ENCODE results near the gene CHST3.

DNA sequence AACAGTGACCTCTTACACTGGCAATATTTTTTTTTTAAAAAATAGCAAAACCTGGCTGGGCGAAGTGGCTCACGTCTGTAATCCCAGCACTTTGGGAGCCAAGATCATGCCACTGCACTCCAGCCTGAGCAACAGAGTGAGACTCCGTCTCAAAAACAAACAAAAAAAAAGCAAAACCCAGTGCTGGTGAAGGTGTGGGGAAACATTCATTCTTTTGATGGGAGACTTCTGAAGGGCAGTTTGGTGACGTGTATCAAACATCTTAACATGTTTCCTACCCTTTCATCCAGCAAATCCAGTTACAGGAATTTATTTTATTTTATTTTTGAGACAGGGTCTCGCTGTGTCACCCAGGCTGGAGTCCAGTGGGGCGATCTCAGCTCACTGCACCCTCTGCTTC lies 58.0 kb downstream of the CHST3 start:
- TF ChIP-seq, protein P1, sequence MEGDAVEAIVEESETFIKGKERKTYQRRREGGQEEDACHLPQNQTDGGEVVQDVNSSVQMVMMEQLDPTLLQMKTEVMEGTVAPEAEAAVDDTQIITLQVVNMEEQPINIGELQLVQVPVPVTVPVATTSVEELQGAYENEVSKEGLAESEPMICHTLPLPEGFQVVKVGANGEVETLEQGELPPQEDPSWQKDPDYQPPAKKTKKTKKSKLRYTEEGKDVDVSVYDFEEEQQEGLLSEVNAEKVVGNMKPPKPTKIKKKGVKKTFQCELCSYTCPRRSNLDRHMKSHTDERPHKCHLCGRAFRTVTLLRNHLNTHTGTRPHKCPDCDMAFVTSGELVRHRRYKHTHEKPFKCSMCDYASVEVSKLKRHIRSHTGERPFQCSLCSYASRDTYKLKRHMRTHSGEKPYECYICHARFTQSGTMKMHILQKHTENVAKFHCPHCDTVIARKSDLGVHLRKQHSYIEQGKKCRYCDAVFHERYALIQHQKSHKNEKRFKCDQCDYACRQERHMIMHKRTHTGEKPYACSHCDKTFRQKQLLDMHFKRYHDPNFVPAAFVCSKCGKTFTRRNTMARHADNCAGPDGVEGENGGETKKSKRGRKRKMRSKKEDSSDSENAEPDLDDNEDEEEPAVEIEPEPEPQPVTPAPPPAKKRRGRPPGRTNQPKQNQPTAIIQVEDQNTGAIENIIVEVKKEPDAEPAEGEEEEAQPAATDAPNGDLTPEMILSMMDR (IDR thresholded peaks at IDR 0.05 in 8 of 11, conservative IDR thresholded peaks at IDR 0.05 in 3 of 11) = no peak
- TF ChIP-seq POLR2A (IDR thresholded peaks at IDR 0.05) (no peak), POLR2AphosphoS5 (IDR thresholded peaks at IDR 0.05) (no peak)

Measured in spleen (tissue), 7 donors.